CD14-positive monocyte (primary cell): Measurements from ENCODE around the gene BAZ1A. TPM values are rescaled to one million over a fixed set of nuclear protein-coding genes. Genes with fewer than 3 reads are reported as not detected.

ENCODE experiments used
- DNase-seq, 3 donors: peaks; one replicate each; pipeline ENCODE4 v3.0.0-alpha.2; 2011 to 2022
- H2AFZ ChIP-seq: 2 replicates; pipeline ENCODE4 v1.6.0; 2012; ENCODE audit warnings: mild to moderate bottlenecking, low read depth, low read length, inconsistent platforms; ENCODE audit not compliant: insufficient read depth, poor library complexity, severe bottlenecking
- H3K27ac ChIP-seq, 2 donors: 1 replicate in 1 of 2; 2 replicates in 1 of 2; pipeline ENCODE4 v1.5.1; 2012 to 2013; ENCODE audit warnings: low read length in 2 of 2, control low read depth in 1 of 2, inconsistent platforms in 1 of 2, low read depth in 1 of 2, mild to moderate bottlenecking in 1 of 2
- H3K27me3 ChIP-seq, 2 donors: one replicate each; pipeline versions ENCODE4 v1.6.0 to v1.6.1; 2011 to 2013; ENCODE audit warnings: low read length in 2 of 2; ENCODE audit not compliant: control insufficient read depth in 2 of 2, insufficient read depth in 2 of 2
- H3K36me3 ChIP-seq, 2 donors: replicated peaks in 1 of 2; 1 replicate in 1 of 2; 2 replicates in 1 of 2; pipeline versions ENCODE4 v1.5.1 to v1.6.1; 2012 to 2013; ENCODE audit warnings: low read length in 2 of 2, control low read depth in 1 of 2, inconsistent platforms in 1 of 2, mild to moderate bottlenecking in 1 of 2; ENCODE audit not compliant: insufficient read depth in 2 of 2, control insufficient read depth in 1 of 2
- H3K4me1 ChIP-seq, 2 donors: 1 replicate in 1 of 2; 2 replicates in 1 of 2; pipeline versions ENCODE4 v1.5.1 to v1.6.1; 2012 to 2013; ENCODE audit warnings: low read length in 2 of 2, control low read depth in 1 of 2, inconsistent platforms in 1 of 2, mild to moderate bottlenecking in 1 of 2, moderate library complexity in 1 of 2; ENCODE audit not compliant: insufficient read depth in 2 of 2, control insufficient read depth in 1 of 2
- H3K4me2 ChIP-seq: replicated peaks from 2 replicates; pipeline ENCODE3; 2012; ENCODE audit warnings: low read length, moderate library complexity, mild to moderate bottlenecking; ENCODE audit not compliant: poor library complexity, severe bottlenecking; ENCODE audit errors: extremely low read depth
- H3K4me3 ChIP-seq, 3 experiments: fragments of 200-600 bp in 1 of 3; sonication (generic) in 1 of 3; replicated peaks in 1 of 3; 1 replicate in 2 of 3; 2 replicates in 1 of 3; pipeline ENCODE4 v1.5.1; 2011 to 2013; ENCODE audit warnings: low read length in 3 of 3, mild to moderate bottlenecking in 3 of 3, control low read depth in 2 of 3, low read depth in 2 of 3, inconsistent platforms in 1 of 3, moderate library complexity in 1 of 3
- H3K79me2 ChIP-seq: 2 replicates; pipeline ENCODE4 v1.6.0; 2012; ENCODE audit warnings: mild to moderate bottlenecking, control low read depth, inconsistent platforms, low read length, moderate library complexity; ENCODE audit not compliant: insufficient read depth
- H3K9ac ChIP-seq: 2 replicates; pipeline ENCODE4 v1.6.0; 2017; ENCODE audit warnings: low read length, mild to moderate bottlenecking; ENCODE audit not compliant: insufficient read depth, poor library complexity, severe bottlenecking
- H3K9me3 ChIP-seq, 2 donors: replicated peaks in 1 of 2; 1 replicate in 1 of 2; 2 replicates in 1 of 2; pipeline versions ENCODE4 v1.5.1 to v1.6.1; 2012 to 2013; ENCODE audit warnings: low read length in 2 of 2, control low read depth in 1 of 2; ENCODE audit not compliant: control insufficient read depth in 1 of 2, insufficient read depth in 1 of 2
- H4K20me1 ChIP-seq: 2 replicates; pipeline ENCODE4 v1.6.0; 2012; ENCODE audit warnings: mild to moderate bottlenecking, low read length, control low read depth, moderate library complexity; ENCODE audit not compliant: insufficient read depth
- H3K27ac Mint-ChIP-seq, 7 donors: one replicate each; pipeline ENCODE4 v1.8.0; 2020; ENCODE audit warnings: mild to moderate bottlenecking in 7 of 7, mixed read lengths in 7 of 7, moderate library complexity in 6 of 7, inconsistent platforms in 2 of 7
- H3K27me3 Mint-ChIP-seq, 3 donors: one replicate each; pipeline ENCODE4 v1.8.0; 2021 to 2022; ENCODE audit warnings: low read depth in 3 of 3, mild to moderate bottlenecking in 3 of 3, mixed read lengths in 3 of 3, moderate library complexity in 3 of 3, inconsistent platforms in 1 of 3
- H3K36me3 Mint-ChIP-seq, 2 donors: one replicate each; pipeline ENCODE4 v1.8.0; 2020; ENCODE audit warnings: mixed read lengths in 2 of 2, inconsistent platforms in 1 of 2, mild to moderate bottlenecking in 1 of 2
- H3K4me1 Mint-ChIP-seq: one replicate; pipeline ENCODE4 v1.8.0; 2020; ENCODE audit warnings: mild to moderate bottlenecking, mixed read lengths
- H3K4me3 Mint-ChIP-seq, 2 donors: one replicate each; pipeline ENCODE4 v1.8.0; 2020; ENCODE audit warnings: mild to moderate bottlenecking in 2 of 2, mixed read lengths in 2 of 2, moderate library complexity in 1 of 2
- H3K9me3 Mint-ChIP-seq, 7 donors: one replicate each; pipeline ENCODE4 v1.8.0; 2020 to 2022; ENCODE audit warnings: mixed read lengths in 7 of 7, mild to moderate bottlenecking in 6 of 7, moderate library complexity in 6 of 7, inconsistent platforms in 2 of 7
- WGBS: methylation state at CpG from one replicate; pipeline ENCODE4 v1.1.5; 2013; ENCODE audit warnings: missing lambda C conversion rate; ENCODE audit not compliant: insufficient coverage; 5-methylcytosine and 5-hydroxymethylcytosine counted together
- intact Hi-C, 2 donors: fragments of 100-400 bp; cut with micrococcal nuclease; formaldehyde crosslinking; loops; one replicate each; pipeline versions ENCODE4 v1.15.0 to v1.15.1; 2023
- polyA plus RNA-seq, 3 donors: library from polyadenylated mRNA; depleted of rRNA in 1 of 3; unstranded in 2 of 3; stranded (reverse) in 1 of 3; fragments of 300-500 nt in 2 of 3; fragments of >200 nt in 1 of 3; fragmentation: Illumina TruSeq in 2 of 3; gene quantifications; 1 replicate in 2 of 3; 2 replicates in 1 of 3; pipeline ENCODE4 v1.2.3, GENCODE V29; 2012 to 2021
- TF ChIP-seq, protein P1 (sequence below): fragments of 200-600 bp; IDR thresholded peaks from one replicate; pipeline ENCODE4 v1.8.0; 2022; ENCODE audit warnings: antibody characterized with exemption, mild to moderate bottlenecking

BAZ1A gene
- polyA plus RNA-seq, 3 donors = 7.3 to 25.5 (median 12.7) TPM

DNA sequence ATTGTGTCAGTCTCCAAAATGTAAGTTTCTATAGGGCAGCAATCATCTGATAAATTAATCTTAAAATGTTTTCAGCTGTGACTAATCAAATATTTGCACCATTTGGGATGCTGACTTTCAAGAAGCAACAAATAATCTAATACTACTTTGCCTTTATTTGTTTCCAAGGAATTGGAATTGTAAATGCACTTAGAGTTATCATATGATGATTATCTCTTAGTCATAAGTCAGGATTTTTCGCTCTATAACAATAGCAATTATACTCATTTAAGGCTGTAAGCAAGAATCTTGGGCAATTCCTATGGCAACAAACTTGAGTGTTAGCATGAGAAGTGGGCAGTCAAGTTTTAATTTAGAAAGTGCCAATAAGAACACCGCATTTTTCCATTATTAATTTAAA, 13.0 kb upstream of the BAZ1A start:
- H3K27me3 Mint-ChIP-seq = peaks cover 0 to 2% (median 0%) of the 10 kb centered on the region in 3 donors
- Histone ChIP-seq H3K27ac (no peak overlapping the region), H3K4me1 (peaks cover 5 to 13% of the 10 kb centered on the region in 2 donors), H3K36me3 (no peaks in the 10 kb centered on the region), H3K27me3 (no peaks in the 10 kb centered on the region), H3K4me3 (no peak overlapping the region), H4K20me1 (no peaks in the 10 kb centered on the region), H3K9ac (no peak overlapping the region), H3K4me2 (no peak overlapping the region), H3K79me2 (no peaks in the 10 kb centered on the region), H2AFZ (no peak overlapping the region), H3K9me3 (no peaks in the 10 kb centered on the region)
- TF ChIP-seq, protein P1, sequence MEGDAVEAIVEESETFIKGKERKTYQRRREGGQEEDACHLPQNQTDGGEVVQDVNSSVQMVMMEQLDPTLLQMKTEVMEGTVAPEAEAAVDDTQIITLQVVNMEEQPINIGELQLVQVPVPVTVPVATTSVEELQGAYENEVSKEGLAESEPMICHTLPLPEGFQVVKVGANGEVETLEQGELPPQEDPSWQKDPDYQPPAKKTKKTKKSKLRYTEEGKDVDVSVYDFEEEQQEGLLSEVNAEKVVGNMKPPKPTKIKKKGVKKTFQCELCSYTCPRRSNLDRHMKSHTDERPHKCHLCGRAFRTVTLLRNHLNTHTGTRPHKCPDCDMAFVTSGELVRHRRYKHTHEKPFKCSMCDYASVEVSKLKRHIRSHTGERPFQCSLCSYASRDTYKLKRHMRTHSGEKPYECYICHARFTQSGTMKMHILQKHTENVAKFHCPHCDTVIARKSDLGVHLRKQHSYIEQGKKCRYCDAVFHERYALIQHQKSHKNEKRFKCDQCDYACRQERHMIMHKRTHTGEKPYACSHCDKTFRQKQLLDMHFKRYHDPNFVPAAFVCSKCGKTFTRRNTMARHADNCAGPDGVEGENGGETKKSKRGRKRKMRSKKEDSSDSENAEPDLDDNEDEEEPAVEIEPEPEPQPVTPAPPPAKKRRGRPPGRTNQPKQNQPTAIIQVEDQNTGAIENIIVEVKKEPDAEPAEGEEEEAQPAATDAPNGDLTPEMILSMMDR = no peak
- no peak overlapping the region for H3K27ac Mint-ChIP-seq
- H3K4me1 Mint-ChIP-seq = peaks cover 16% of the 10 kb centered on the region
- no peaks in the 10 kb centered on the region for H3K9me3 Mint-ChIP-seq
- intact Hi-C loops = no loop called here
- H3K4me3 Mint-ChIP-seq = no peak overlapping the region
- H3K36me3 Mint-ChIP-seq = no peaks in the 10 kb centered on the region
- no peak for DNase-seq
- WGBS = no CpG with 5 or more reads among the region's 2 CpGs

DNA sequence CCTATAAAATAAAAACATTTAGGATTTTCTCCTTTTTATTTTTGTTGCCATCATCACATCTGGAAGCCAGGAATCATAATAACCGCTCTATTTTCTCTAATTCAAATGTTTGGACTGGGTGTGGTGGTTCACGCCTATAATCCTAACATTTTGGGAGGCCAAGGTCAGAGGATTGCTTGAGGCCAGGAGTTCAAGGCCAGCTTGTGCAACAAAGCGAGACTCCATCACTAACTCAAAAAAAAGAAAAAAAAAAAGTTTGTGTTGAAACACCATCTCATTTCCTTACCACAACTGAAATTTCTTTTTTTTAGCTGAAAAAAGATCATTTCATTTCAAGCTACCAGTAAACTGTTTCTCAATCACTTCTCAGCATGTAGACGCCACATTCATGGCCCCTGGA, 8.8 kb upstream of the BAZ1A start:
- intact Hi-C loops = no loop called here
- peak overlapping the region; percentile 63 for H2AFZ ChIP-seq
- H3K36me3 ChIP-seq = no peaks in the 10 kb centered on the region
- H3K4me3 Mint-ChIP-seq = no peak overlapping the region
- H3K27me3 ChIP-seq = no peaks in the 10 kb centered on the region
- no peak overlapping the region for H3K4me3 ChIP-seq
- TF ChIP-seq, protein P1 = no peak
- no peaks in the 10 kb centered on the region for H3K9me3 Mint-ChIP-seq
- no peaks in the 10 kb centered on the region for H3K79me2 ChIP-seq
- peaks cover 9 to 15% of the 10 kb centered on the region in 2 donors for H3K4me1 ChIP-seq
- H3K27ac Mint-ChIP-seq = peak overlapping the region in 5 of 7 donors; percentile 38 to 85 (median 60)
- H3K27ac ChIP-seq = peak overlapping the region in 1 of 2 donors; percentile 26
- no peak overlapping the region for H3K9ac ChIP-seq
- no peaks in the 10 kb centered on the region for H3K9me3 ChIP-seq
- no peak for DNase-seq
- no peaks in the 10 kb centered on the region for H3K36me3 Mint-ChIP-seq
- H3K27me3 Mint-ChIP-seq = peaks cover 0 to 2% (median 0%) of the 10 kb centered on the region in 3 donors
- H3K4me2 ChIP-seq = no peak overlapping the region
- H3K4me1 Mint-ChIP-seq = peaks cover 20% of the 10 kb centered on the region
- no peaks in the 10 kb centered on the region for H4K20me1 ChIP-seq
- 0% methylated on average over 1 of the region's 4 CpGs for WGBS
